HG03432 (cell line): ENCODE results near the gene MAD1L1.

Experiments
- ATAC-seq: cut with Tn5 transposase; IDR thresholded peaks from one replicate; pipeline ENCODE4 v1.9.1; 2021; ENCODE audit warnings: mild to moderate bottlenecking, moderate library complexity; ENCODE audit not compliant: unreplicated experiment

The MAD1L1 gene

DNA sequence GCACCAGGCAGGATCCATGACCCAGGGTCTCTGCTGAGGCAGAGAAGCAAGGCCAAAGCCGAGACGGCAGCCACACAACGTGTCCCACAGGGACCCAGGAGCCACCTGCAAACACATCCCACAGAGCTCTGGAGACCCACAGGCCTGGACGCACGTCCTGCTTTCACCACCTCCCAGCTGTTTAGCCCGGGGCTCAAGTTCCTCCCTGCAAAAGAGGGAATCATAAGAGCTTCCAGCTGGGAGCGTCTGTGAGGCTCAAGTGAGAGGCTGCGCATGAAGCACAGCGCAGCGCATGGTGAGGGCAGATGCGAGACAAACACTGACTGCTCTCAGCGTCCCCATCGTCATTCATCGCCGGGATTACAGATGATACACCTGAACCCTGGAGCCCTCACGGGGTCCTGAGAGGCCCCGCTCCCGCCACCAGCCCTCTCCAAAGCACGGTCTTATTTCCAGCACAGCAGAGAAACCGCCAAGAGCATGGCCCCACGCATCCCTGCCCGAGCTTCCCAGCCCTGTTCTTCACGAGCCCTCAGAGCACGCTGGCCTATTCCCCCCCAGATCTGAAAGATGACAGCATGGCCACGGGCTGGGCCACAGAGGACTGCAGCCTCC is 88.7 kb downstream of the MAD1L1 start:
- ATAC-seq = no peak

DNA sequence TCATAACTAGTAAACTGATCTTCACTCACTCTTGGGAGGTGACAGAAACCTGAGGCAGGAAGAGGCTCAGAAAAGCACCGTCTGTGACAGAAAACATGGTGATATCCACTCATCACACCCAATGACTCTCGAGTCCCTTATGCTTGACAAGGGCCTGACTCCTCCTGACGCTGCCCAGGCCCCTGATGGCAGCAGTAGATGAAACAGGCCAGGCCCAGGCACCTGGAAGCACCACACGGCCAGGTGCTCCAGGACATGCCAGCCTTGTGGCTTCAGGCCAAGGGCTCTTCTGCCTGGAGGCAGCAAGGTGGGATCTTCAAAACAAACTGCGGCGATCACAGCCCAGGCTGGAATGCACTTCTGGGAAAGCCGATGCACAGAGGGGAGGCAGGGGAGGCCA is 89.3 kb downstream of the MAD1L1 start:
- ATAC-seq = no peak

DNA sequence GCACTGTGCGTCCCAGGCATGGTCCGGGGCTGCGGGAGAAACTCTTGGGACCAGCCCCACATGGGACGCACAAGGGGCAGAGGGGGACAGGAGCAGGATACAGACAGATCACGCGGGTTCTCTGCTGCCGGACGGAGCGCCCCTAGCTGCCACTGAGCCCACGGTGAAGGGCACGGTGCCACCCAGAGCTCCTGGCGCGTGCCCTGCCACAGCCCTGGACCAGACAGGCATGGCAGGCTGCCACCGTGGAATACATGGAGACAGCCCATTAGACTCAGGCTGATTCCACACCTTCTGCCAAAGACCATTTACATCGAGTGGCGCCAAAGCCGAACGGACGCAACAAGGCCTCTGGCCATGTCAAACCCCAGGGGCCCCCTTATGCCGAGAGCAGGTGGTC is 90.4 kb downstream of the MAD1L1 start:
- ATAC-seq = no peak

DNA sequence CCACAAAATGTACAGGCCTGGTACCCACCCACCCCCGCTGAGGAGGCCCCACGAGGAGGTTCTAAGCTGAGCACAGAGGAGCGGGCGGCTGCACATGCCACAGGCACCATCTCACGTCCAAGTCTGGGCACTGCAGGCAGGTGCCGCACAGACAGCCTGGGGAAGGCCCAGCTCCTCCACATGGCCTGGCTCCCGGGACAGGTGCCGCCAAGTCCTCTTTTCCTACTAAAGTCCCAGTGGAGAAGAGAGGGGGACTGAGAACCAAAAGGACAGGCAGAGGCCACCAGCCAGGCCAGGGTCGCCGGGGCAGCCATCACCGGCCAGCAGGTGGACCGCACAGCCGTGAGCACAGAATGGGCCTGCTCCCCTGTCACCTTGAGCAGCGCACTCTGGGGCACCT is 91.1 kb downstream of the MAD1L1 start:
- no peak for ATAC-seq

DNA sequence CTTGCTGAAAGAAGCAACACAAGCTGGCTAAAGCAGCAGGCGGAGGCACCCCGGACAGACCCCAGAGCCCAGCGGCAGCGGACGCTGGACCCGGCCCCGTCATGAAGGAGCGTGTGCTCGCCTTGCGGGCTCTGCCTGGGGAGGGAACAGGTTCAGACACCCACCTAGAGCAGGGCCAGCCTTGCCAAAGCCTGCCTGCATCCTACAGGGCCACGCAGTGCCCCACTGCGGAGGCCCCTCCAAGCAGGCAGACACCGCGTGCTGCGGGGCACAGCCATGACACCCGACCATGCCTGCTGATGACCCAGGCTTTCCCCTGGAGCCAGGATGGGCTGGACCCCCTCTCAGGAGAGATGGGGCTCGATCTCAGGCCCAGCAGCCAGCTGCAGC is 91.7 kb downstream of the MAD1L1 start:
- ATAC-seq = no peak

DNA sequence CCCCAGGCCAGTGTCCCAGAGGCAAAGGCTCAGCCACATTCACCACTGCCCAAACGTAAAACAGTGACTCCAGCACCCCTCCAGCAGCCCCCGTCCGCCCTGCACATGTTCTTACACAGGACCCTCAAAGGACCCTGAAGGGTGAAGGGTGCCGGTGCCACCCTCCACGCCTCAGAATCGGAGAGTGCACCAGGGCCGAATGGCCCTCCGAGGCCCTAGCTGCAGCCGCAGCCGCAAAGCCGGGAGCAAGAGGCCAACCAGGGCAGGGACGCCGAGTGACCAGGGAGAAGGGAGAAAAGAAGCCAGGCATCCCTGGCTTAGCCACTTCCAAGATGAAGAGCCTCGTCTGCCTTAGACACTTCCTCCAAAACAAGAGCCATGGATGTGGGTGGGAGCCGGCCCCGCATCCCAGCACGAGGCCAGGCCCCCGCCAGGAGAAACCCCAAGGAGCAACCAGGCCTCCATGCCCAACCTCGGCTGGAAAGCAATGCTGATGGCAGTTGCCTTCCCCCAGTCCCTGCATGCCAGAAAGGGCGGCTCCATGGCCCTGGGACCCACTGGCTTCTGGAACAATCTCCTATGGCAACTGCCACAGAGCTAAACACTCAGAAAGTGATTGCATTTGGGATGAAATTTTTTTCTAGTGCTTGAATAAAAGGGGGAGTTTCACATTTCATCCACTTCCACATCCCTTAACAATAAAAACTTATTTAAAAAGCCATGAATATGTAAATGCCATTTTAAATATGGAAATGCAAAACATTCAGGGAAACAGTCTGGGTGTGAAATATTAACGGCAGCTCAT is 92.3 kb downstream of the MAD1L1 start:
- ATAC-seq = no peak

DNA sequence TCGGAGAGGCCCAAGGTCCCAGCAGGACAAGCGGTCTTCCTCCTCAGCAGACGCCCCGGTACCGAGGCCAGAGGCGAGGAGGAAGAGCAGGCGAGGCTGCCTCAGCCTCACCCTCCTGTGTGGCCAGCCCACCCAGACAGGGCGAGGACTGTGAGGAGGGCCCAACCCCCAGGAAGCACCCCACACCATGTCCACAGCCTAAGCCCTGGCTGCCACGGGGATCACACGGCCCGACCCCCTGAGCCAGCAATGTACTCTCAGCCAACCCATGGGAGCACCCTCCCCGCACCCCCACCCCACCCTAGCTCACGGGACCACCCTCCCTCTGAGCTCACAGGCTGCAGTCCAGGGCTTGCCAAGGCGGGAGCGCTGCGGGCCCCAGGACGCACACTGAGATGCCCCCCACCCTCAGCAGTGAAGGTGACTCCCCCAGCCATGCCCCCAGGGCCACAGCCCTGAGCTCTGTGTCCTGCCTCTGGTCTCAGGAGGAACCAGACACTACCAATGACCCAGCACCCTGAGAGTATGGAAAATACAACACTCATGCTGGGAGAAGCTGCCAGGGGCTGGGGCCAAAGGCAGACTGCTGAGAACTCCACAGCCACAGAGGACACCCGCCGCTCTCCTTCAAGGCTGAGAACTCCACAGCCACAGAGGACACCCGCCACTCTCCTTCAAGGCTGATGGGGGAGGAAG is 93.6 kb downstream of the MAD1L1 start:
- no peak for ATAC-seq

DNA sequence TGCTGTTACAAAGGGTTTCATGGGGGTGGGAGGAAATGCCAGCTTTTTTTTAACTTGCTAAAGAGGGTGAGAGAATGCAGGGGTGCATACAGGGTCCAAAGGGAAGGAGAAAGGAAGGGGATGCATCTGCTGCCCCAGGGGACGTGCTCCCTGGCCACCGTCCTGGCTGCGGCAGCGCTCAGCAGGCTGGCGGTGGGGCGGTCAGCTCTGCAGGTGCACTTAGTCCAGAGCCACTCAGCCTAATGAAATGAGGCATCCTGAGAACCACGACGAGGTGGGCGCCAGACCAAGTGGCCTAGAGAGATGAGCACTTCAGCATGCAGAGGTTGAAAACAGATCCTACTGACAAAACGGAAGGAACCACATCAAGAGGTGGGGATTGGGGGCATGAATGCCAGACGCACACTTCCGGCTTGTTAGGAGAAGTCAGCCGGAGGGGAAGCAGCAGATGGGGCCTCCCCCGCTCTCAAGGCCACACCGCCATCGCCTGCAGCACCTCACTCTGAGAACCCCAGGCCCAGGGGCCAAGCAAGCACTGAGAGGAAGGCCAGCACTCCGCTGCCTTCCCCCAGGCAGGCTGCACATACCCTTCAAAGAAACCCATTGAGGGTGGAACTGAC is 94.5 kb downstream of the MAD1L1 start:
- ATAC-seq = peak; percentile 53

DNA sequence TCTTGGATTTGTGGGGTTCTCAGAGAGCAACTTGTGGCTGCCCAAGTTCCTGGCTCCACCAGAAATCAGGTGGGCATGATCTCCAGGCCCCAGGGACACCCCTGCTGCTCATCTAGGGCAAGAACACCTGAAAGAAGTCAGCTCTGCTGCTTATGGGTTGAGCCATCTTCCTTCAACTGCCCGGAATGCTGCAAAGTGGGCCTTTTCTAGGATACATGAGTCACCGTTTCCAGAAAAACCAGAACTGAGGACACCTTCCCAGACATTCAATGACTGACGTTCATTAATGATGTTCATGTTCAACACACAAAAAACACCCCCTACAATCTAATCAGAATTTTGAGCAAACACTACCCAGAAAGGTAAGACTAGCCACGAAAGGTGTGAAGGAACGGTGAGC is 98.0 kb downstream of the MAD1L1 start:
- no peak for ATAC-seq

DNA sequence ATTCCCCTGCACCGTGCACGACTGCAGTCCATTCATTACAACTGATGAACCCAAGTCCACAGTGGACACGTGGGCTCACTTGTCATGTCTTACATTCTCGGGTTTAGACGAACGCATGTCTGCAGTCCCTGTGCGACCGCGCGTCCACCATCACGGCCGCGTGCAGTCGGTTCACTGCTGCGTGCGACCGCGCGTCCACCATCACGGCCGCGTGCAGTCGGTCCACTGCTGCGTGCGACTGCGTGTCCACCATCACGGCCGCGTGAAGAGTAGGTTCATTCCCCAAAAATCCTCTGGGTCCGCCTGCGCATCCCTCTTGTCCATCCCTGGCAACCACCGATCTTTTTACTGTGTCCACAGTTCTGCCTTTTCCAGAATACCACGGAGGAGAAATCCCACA is 100.5 kb downstream of the MAD1L1 start:
- ATAC-seq = no peak

DNA sequence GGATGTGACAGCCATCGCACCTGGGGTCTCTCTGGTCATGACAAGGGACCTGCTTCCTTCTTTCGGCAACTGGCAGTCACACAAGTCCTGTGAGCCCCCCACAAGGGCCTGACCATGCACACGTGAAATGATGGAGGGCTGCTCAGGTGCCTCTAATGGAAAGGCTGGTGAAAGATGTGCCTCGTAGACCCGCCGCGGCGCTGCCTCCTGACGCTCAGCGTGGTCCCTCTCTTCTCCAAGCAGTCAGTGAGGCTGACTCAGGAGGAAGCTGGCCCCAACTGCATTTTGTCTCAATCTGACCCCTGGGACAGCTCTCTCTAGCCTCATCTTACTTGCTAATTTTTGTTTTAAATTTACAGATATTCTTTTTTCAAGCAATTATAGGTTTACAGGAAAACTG is 100.9 kb downstream of the MAD1L1 start:
- no peak for ATAC-seq

DNA sequence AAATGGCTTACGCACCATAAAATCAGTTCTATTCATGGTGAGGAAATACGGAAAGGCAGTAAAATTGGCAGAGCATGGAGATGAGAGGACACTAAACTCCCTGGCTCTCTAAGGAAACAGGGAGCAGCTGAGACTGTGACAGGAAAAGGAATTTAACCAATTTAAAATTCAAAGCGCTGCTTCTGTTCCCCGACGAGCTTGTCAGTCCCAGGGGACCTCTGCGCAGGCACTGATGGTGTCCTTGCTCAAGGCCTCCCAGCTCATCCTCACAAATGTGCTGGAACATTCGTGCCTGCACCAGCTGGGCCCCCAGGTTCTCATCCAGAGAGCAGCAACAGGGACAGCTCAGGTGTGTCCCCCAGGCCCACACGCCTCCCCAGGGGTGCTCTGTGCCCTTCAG is 101.4 kb downstream of the MAD1L1 start:
- no peak for ATAC-seq

DNA sequence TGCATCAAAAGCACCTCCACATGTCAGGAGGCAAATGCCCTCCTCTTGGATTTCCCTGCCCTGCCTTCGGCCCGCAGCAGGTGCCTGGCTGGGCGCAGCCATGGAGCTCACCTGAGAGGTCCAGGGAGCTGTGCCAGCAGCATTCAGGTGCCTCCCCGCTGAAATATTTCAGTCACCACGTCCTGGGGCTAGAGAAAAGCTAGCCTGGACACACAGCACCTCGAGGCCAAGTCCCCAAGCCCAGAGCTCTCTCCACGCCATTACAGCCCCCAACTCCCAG is 102.7 kb downstream of the MAD1L1 start:
- ATAC-seq = no peak

DNA sequence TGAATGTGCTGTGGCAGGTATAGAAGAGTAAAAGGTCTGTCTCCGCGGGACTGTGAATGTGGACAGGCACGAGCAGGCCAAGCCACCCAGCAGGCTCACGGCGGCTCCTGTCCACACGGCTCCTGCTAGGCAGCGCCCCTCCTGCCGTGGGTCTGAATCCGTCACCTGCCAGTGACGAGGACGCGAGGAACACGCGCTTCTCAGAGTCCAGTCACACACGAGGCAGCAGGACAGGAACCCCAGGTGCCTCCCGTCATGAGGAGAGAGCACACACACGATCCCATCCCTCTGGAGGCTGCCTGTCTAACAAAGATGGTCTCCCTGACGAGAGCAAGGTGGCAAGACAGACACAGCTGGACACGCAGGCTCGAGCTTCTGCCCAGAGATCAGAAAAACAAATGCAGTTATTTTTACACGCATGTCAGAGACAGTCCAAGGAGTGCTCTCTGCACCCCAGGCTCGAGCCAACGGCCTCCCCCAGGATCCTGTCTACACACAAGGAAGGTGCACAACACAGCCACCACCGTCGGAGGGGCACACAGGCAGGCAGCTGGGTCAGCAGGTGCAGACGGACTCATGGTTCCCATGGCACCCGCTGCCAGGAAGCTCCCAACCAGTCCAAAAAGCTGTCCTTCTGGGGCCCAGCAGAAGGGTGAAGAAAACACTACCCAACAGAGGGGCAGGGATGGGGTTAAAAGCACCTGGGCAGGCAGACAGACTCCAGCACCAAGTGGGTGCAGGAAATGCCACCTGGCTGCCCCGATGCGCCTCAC is 103.2 kb downstream of the MAD1L1 start:
- no peak for ATAC-seq

DNA sequence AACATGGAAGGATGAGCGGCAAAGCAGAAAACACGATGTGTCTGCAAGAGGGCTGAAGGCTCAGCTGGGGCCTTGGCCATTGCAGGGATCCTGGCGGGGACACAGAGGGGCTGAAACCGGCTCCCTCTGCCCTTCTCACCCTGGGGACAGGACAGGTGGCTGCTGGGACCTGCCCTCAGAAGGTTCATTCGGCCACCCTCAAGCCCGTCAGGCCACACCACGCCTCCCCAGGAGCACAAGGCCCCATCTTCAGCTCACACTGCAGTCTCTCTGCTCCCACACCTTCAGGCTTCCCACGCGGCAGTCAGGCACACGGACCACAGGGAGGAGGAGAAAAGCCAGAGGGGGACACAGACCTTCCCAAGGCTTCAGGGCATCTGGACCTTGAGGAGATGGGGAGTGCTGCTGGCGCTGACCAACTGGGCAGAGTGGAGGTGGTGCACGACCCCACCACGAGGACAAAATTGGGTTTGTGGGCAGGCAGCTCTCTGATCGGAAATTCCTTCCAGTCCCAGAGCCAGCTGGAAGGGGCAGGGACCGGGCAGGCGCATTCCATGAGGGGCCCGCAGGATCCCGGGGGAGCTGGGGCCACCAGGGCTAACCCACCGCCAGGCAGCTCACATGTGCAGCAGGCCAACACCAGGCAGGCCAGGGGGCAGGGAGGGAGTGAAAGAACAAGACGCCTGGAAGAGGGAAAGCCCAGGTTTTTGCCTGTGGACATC is 104.0 kb downstream of the MAD1L1 start:
- no peak for ATAC-seq

DNA sequence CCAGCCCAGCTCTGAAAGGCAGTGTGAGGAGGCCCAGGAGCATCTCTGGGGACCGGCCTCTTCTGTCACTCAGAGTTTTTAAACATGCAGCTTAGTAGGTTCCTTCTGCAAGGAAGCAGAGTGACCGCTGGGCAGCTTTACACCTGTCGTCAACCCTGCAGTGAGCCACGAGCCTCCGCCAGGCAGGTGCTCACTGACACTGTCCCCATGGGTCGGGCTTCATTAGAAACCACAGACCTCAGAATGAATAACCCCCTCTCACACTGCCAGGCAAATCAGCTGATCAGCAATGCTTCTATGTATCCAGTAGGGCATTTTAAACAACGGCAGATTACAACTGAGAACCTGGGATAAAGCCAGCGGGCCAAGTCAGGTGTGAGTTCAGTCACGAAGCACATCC is 106.1 kb downstream of the MAD1L1 start:
- ATAC-seq = no peak

DNA sequence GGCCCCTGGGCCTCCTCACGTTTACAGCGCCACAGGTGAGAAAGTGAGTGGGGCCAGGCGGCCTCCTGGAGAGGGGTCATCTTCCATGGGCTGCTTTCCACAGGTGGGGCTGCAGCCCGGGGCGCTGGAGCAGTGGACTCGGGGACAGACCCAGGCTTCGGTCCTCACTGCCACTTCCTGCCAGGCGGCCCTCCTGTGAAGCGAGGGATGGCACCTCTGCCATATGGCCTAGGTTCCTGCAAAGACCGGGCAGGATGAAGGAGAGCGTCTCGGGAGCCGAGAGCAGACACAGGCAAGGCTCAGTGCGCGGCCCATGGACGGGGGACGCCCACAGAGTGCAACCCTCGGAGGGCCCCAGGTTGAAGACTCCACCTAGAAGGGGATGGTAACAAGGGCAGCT is 106.8 kb downstream of the MAD1L1 start:
- ATAC-seq = no peak

DNA sequence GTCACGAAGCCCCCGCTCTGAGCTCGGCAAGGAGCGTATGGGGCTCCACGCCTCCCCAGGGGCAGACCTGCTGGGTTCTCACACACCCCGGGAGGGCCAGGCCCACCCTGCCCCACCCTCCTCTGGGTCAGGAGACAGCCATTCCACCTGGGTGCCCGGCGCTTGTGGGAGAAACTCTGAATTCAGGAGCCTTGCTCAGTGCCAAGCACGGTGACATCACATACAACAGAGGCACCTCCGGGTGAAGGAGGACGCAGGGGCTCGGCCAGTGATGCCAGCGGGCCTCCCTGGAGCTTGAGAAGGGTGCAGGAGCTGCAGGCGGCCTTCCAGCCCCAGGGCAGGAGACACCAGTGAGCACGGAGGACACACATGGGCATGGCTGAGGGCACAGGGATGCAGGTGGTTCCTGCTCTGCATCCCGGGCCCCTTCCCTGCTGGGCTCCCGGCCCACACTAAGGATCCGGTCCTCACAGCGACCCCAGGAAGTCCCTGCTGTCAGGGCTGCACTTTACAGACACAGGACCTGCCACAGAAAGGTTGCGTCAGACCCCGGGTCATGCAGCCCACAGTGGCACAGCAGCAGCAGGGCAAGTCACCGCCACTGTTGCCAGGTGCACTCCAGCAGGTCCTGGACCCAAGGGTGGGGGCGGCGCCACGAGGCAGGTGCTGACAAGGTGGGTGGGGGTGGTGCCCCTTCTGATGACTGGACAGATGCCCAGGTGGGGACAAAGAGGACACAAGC is 108.0 kb downstream of the MAD1L1 start:
- ATAC-seq = no peak

DNA sequence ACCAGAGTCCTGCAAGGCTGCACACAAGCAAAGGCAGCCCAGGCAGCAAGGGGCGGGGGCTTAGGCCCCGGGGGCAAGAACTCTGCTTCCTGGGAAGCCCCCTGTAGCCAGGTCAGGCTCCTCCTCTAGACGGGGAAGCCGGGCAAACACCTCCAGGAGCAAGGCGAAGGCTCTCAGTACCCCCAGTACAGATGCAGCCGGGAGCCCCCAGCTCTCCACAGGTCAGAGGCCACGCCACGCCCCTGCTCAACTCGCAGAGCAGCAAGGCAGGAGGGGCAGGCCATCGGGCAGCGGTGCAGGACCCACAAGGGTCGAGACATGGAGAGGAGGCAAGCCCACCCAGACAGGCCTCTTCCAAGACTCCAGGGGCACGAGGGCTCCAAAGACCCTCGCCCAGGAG is 108.8 kb downstream of the MAD1L1 start:
- ATAC-seq = no peak

DNA sequence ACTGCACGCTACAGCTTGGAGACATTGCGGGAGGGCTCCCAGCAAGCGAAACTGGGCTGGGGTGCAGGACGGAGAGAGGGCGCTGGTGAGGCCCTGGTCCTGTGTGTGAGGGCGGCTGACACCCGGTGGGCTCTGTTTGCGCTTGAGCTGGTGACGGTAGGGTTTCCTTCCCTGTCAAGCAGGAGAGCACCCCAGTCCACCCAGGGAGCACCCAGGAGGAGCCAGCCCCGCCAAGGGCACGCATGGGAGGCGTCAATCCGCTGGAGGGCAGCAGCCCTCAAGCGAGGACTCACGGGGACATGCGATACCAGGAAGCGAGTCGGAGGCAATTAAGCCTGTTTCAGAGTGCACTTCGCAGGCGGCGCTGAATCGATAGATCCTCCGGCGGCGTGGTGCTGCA is 109.4 kb downstream of the MAD1L1 start:
- ATAC-seq = no peak
